T-helper 2 cell treated with Interferon-gamma antibody and Interleukin-4, amounts not matched to agents 5 μg/mL and 100 μg/mL, for 36 hours (primary cell): ENCODE measurements around the gene SHH.

Experiments used
- DNase-seq: peaks from one replicate; pipeline ENCODE4 v3.0.0; 2021; ENCODE audit warnings: low spot score
- H3K27ac Mint-ChIP-seq: one replicate; pipeline ENCODE4 v1.8.0; 2021; ENCODE audit warnings: mild to moderate bottlenecking, mixed read lengths
- H3K27me3 Mint-ChIP-seq: one replicate; pipeline ENCODE4 v1.8.0; 2021; ENCODE audit warnings: low read depth, mixed read lengths
- H3K36me3 Mint-ChIP-seq: one replicate; pipeline ENCODE4 v1.8.0; 2021; ENCODE audit warnings: low read depth, mixed read lengths
- H3K4me1 Mint-ChIP-seq: one replicate; pipeline ENCODE4 v1.8.0; 2021; ENCODE audit warnings: low read depth, mixed read lengths
- H3K4me3 Mint-ChIP-seq: one replicate; pipeline ENCODE4 v1.8.0; 2022; ENCODE audit warnings: mild to moderate bottlenecking, moderate library complexity, mixed read lengths
- H3K9me3 Mint-ChIP-seq: one replicate; pipeline ENCODE4 v1.8.0; 2021; ENCODE audit warnings: mixed read lengths

SHH gene

GRCh38 chr7:155758348-155758747 is 53.9 kb downstream of the SHH start:
- Mint-ChIP-seq H3K36me3 (peaks cover 63% of the 10 kb centered on the region), H3K4me3 (no peak overlapping the region), H3K4me1 (peaks cover 49% of the 10 kb centered on the region), H3K9me3 (no peaks in the 10 kb centered on the region), H3K27me3 (no peaks in the 10 kb centered on the region), H3K27ac (no peak overlapping the region)
- no peak for DNase-seq

GRCh38 chr7:155756322-155756721 is 55.9 kb downstream of the SHH start:
- Mint-ChIP-seq H3K4me1 (peaks cover 42% of the 10 kb centered on the region), H3K36me3 (peaks cover 58% of the 10 kb centered on the region), H3K9me3 (no peaks in the 10 kb centered on the region), H3K4me3 (no peak overlapping the region), H3K27me3 (no peaks in the 10 kb centered on the region), H3K27ac (no peak overlapping the region)
- no peak for DNase-seq

GRCh38 chr7:155755026-155755425 is 57.2 kb downstream of the SHH start:
- Mint-ChIP-seq H3K27ac (no peak overlapping the region), H3K4me3 (no peak overlapping the region), H3K4me1 (peaks cover 37% of the 10 kb centered on the region), H3K27me3 (no peaks in the 10 kb centered on the region), H3K36me3 (peaks cover 47% of the 10 kb centered on the region), H3K9me3 (no peaks in the 10 kb centered on the region)
- no peak for DNase-seq

GRCh38 chr7:155754165-155754564 is 58.1 kb downstream of the SHH start:
- no peaks in the 10 kb centered on the region for H3K9me3 Mint-ChIP-seq
- H3K27me3 Mint-ChIP-seq: no peaks in the 10 kb centered on the region
- DNase-seq: no peak
- no peak overlapping the region for H3K27ac Mint-ChIP-seq
- H3K4me1 Mint-ChIP-seq: peaks cover 40% of the 10 kb centered on the region
- no peak overlapping the region for H3K4me3 Mint-ChIP-seq
- H3K36me3 Mint-ChIP-seq: peaks cover 48% of the 10 kb centered on the region

GRCh38 chr7:155753446-155753965 is 58.8 kb downstream of the SHH start:
- Mint-ChIP-seq H3K4me1 (peaks cover 40% of the 10 kb centered on the region), H3K27me3 (no peaks in the 10 kb centered on the region), H3K36me3 (peaks cover 44% of the 10 kb centered on the region), H3K9me3 (no peaks in the 10 kb centered on the region), H3K27ac (peak overlapping the region; percentile 69), H3K4me3 (no peak overlapping the region)
- DNase-seq: no peak

GRCh38 chr7:155752756-155753445 is 59.4 kb downstream of the SHH start:
- no peaks in the 10 kb centered on the region for H3K27me3 Mint-ChIP-seq
- no peak overlapping the region for H3K4me3 Mint-ChIP-seq
- H3K36me3 Mint-ChIP-seq: peaks cover 49% of the 10 kb centered on the region
- no peak for DNase-seq
- H3K27ac Mint-ChIP-seq: peak overlapping the region; percentile 69
- H3K9me3 Mint-ChIP-seq: no peaks in the 10 kb centered on the region
- peaks cover 43% of the 10 kb centered on the region for H3K4me1 Mint-ChIP-seq

GRCh38 chr7:155751409-155751808 is 60.9 kb downstream of the SHH start:
- Mint-ChIP-seq H3K9me3 (no peaks in the 10 kb centered on the region), H3K4me3 (no peak overlapping the region), H3K27ac (no peak overlapping the region), H3K36me3 (peaks cover 47% of the 10 kb centered on the region), H3K27me3 (no peaks in the 10 kb centered on the region), H3K4me1 (peaks cover 47% of the 10 kb centered on the region)
- no peak for DNase-seq

- Mint-ChIP-seq H3K36me3 (peaks cover 51% of the 10 kb centered on the region), H3K27me3 (no peaks in the 10 kb centered on the region), H3K4me3 (no peak overlapping the region), H3K27ac (no peak overlapping the region), H3K9me3 (no peaks in the 10 kb centered on the region), H3K4me1 (peaks cover 54% of the 10 kb centered on the region)
- no peak for DNase-seq
These were observed 61.8 kb downstream of the SHH start for GRCh38 chr7:155750255-155751125.
